Activated CD8-positive, alpha-beta memory T cell treated with anti-CD3 and anti-CD28 coated beads for 1 hour (primary cell): ENCODE measurements around the gene VARS1.

ENCODE experiments used
- DNase-seq, 2 donors: peaks; one replicate each; pipeline ENCODE4 v3.0.0-alpha.2; 2020; ENCODE audit warnings: low read depth in 1 of 2; ENCODE audit errors: extremely low read depth in 1 of 2

VARS1 gene

DNA sequence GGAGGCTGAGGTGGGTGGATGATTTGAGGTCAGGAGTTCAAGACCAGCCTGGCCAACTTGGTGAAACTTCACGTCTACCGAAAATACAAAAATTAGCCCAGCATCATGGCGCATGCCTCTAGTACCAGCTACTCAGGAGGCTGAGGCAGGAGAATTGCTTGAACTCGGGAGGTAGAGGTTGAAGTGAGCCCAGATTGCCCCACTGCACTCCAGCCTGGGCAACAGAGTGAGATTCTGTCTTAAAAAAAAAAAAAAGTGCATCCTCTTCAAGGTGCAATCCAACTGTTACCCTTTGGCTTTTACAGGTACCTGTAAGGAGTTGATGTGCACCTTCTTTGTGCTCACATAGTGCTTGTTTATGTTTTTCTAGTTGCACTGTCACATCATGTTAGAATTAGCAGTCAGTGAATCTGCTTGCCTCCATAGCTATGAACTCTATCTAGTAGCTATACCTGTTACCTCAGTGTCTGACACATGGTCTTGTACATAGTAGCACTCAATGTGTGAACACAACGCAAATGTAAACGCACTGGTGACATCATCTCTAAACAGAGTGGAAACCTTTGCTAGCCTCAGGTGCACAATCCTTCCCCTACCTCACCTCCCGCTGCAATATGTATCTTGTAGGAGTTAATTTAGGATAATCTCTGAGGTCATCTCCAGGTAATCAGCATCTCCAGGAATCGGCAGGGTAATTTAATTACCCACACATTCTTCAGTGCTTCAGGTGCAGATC, 46.1 kb downstream of the VARS1 start:
- no peak for DNase-seq
